GM23248 (cell line): ENCODE measurements around the gene SFT2D2.

Experiments
- EZH2 ChIP-seq: fragments of 200-600 bp; sonication (generic); IDR thresholded peaks from 2 replicates; pipeline ENCODE4 v1.6.1; 2018; ENCODE audit warnings: antibody characterized with exemption, mild to moderate bottlenecking; ENCODE audit not compliant: insufficient read depth, poor library complexity, severe bottlenecking
- EZH2phosphoT487 ChIP-seq: fragments of 200-600 bp; sonication (generic); IDR thresholded peaks from 2 replicates; pipeline ENCODE4 v1.6.1; 2018; ENCODE audit warnings: antibody characterized with exemption, moderate library complexity, mild to moderate bottlenecking, low read depth; ENCODE audit not compliant: insufficient read depth

GRCh38 chr1:168180148-168180524, 45.7 kb upstream of the SFT2D2 start:
- TF ChIP-seq EZH2, result no peak
- no peak for TF ChIP-seq EZH2phosphoT487
